ENCODE data around the gene PHOSPHO1.

PHOSPHO1 gene

GRCh38 chr17:49224997-49225337 lies 5.6 kb downstream of the PHOSPHO1 start:
- H3K36me3 ChIP-seq = no peaks in the 10 kb centered on the region; the same call in 1 of the 2 replicates
- H3K4me3 ChIP-seq (ENCODE audit: low read depth, low read length) = no peak overlapping the region

GRCh38 chr17:49224198-49224996 lies 6.2 kb downstream of the PHOSPHO1 start:
- no peak overlapping the region for H3K4me3 ChIP-seq (ENCODE audit: low read depth, low read length)
- no peak for TF ChIP-seq CTCF (IDR thresholded peaks at IDR 0.05; ENCODE audit: low read depth, low read length)
- H3K27ac ChIP-seq = no peak overlapping the region
- no peaks in the 10 kb centered on the region for H3K9me3 ChIP-seq (ENCODE audit: severe bottlenecking)
- no peak for DNase-seq
- no peaks in the 10 kb centered on the region for H3K27me3 ChIP-seq (ENCODE audit: insufficient read depth, low read depth, severe bottlenecking)
- H3K36me3 ChIP-seq = no peaks in the 10 kb centered on the region; the same call in 1 of the 2 replicates

More at GRCh38 chr17:49224997-49225337, 5.6 kb downstream of the PHOSPHO1 start:
- Histone ChIP-seq H3K27ac (no peak overlapping the region), H3K27me3 (ENCODE audit: insufficient read depth, low read depth, severe bottlenecking) (no peaks in the 10 kb centered on the region), H3K9me3 (ENCODE audit: severe bottlenecking) (no peaks in the 10 kb centered on the region)
- no peak for DNase-seq
- TF ChIP-seq CTCF (IDR thresholded peaks at IDR 0.05; ENCODE audit: low read depth, low read length) = no peak

GRCh38 chr17:49223517-49224197 lies 6.9 kb downstream of the PHOSPHO1 start:
- H3K9me3 ChIP-seq (ENCODE audit: severe bottlenecking) = no peaks in the 10 kb centered on the region
- H3K27me3 ChIP-seq (ENCODE audit: insufficient read depth, low read depth, severe bottlenecking) = no peaks in the 10 kb centered on the region
- H3K36me3 ChIP-seq = no peaks in the 10 kb centered on the region; the same call in 1 of the 2 replicates
- DNase-seq = peak; percentile 66
- H3K27ac ChIP-seq = no peak overlapping the region
- TF ChIP-seq CTCF (IDR thresholded peaks at IDR 0.05; ENCODE audit: low read depth, low read length) = peak; percentile 91
- no peak overlapping the region for H3K4me3 ChIP-seq (ENCODE audit: low read depth, low read length)

- H3K27ac ChIP-seq = no peak overlapping the region
Measured at GRCh38 chr17:49223168-49223516, 7.4 kb downstream of the PHOSPHO1 start.

GRCh38 chr17:49219987-49220386 lies 10.6 kb downstream of the PHOSPHO1 start:
- no peaks in the 10 kb centered on the region for H3K9me3 ChIP-seq (ENCODE audit: severe bottlenecking)
- H3K27me3 ChIP-seq (ENCODE audit: insufficient read depth, low read depth, severe bottlenecking) = no peaks in the 10 kb centered on the region
- no peak for TF ChIP-seq CTCF (IDR thresholded peaks at IDR 0.05; ENCODE audit: low read depth, low read length)
- DNase-seq = no peak
- H3K4me3 ChIP-seq (ENCODE audit: low read depth, low read length) = no peak overlapping the region
- no peaks in the 10 kb centered on the region; the same call in 1 of the 2 replicates for H3K36me3 ChIP-seq
- no peak overlapping the region for H3K27ac ChIP-seq

More at GRCh38 chr17:49223168-49223516, 7.4 kb downstream of the PHOSPHO1 start:
- Histone ChIP-seq H3K36me3 (no peaks in the 10 kb centered on the region; the same call in 1 of the 2 replicates), H3K27me3 (ENCODE audit: insufficient read depth, low read depth, severe bottlenecking) (no peaks in the 10 kb centered on the region), H3K4me3 (ENCODE audit: low read depth, low read length) (no peak overlapping the region), H3K9me3 (ENCODE audit: severe bottlenecking) (no peaks in the 10 kb centered on the region)
- DNase-seq = no peak
- TF ChIP-seq CTCF (IDR thresholded peaks at IDR 0.05; ENCODE audit: low read depth, low read length) = no peak

All from WERI-Rb-1 (cell line).